CD4-positive, alpha-beta T cell treated with Interleukin-6 for 4 hours (primary cell): Measurements from ENCODE around the gene APBA1.

Source experiments
- DNase-seq: peaks from one replicate; pipeline ENCODE4 v3.0.0-alpha.2; 2020; ENCODE audit warnings: mixed read lengths

Gene APBA1

DNA sequence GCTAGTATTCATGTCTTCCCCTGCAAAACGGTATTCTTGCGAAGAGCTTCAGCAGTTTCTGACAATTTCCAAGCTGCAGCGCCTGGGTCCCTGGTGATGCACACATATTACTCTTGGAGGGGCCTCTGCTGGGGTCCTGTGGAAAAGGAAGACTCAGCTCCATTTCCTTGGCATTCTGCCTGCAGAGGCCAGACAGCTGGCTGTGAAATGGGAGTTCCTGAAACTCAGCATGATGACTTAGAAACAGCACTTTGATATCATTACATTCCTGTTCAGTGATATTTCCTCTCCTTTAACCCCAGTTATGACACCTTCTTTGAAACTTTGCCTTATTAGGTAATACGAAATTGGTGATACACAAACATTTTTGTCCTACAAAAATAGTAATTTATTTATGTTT lies 98.5 kb downstream of the APBA1 start:
- no peak for DNase-seq

DNA sequence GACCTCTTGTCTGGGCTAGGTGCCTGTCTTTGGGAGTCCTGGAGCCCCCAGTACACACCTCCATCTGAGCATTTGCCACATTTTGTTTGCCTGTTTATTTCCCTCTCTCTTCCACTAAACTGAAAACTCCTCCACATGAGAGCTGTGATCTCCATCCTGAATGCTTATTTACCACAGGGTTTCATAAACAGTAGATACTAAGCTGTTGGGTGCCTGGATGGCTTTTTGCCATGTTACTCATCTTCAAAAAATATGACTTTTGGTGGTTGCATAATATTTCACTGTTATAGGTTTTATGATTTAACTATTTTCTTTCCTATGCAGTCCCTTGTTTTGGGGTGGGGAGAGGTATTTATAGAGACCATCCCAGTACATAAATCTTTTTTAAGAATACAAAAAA lies 99.6 kb downstream of the APBA1 start:
- no peak for DNase-seq

DNA sequence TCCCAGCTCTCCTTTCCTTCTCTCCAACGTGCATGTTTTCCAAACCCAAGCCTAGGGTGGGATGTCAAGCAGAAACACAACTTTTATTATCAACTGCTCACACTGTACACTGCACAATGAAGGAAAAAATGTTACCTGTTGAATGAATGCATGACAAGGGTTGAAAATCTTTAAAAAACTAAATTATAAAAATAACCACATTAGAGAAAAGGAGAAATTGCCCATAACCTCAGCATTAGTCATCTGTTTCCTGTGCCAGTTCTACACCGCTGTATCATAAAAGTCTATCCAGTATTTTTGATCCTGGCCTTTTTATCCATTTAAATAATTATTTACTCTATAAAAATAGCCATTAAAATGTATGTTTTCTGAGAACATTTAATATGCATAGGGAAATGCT lies 101.1 kb downstream of the APBA1 start:
- no peak for DNase-seq

DNA sequence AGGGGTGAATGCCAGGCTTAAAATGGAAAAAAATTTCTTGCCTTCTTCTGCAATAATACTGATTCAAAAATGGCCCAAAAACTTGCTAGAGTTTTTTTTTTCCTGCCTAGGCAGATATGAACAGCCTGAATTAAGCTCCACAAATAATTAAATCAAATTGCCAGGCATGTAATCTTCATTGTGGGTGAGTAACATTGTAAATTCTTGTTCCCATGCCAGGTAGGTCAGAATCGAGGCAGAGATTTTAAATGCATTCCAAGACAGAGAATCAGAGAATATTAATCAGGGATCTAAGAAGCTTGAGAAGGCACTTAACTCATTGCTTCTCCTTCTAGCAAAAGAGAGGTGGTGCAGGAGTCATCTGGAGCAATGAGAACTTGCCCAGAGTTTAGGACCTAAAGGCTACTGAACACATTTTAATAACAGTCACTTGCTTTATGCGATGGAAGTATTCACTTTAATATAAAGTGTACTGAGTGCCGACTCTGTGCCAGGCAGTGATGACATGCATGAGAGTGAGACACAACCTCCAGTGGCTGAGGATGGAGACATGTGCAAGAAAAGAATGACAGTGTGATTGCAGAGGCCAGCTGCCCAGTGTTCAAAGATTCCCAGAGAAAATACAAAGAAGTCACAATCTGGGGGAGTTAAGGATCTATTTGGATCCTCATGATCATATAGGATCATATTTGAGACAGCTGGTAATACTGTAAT lies 102.3 kb downstream of the APBA1 start:
- no peak for DNase-seq

DNA sequence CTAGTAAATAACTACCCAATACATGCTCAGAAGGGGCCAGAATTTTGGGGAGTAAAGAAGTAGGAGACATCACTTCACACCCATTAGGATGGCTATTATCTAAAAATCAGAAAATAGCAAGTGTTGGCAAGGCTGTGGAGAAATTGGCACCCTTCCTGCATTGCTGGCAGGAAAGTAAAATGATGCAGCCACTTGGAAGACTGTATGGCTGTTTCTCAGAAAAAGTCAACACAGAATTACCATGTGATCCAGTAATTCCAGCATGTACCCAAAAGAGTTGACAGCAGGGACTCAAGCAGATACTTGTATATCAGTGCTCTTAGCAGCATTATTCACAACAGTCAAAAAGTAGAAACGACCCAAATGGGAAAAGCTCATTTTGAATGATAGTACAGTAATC lies 107.6 kb downstream of the APBA1 start:
- DNase-seq = no peak

DNA sequence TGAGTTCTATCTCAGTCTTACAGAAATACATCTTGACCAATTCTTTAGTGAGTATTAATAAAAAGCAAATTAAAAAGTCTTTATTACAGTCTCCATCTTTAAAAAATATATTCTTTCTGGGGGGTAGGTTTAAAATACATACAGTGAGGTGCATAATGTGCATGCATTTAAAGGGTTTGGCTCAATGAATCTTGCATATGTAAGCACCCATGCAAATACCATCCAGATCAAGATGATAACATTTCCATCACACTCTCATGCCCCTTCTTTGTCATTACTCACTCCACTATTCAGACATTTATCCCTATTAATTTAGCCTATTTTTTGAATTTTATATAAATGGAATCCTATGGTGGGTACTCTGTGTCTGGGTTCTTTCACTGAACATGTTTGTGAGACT lies 113.0 kb downstream of the APBA1 start:
- DNase-seq = no peak

DNA sequence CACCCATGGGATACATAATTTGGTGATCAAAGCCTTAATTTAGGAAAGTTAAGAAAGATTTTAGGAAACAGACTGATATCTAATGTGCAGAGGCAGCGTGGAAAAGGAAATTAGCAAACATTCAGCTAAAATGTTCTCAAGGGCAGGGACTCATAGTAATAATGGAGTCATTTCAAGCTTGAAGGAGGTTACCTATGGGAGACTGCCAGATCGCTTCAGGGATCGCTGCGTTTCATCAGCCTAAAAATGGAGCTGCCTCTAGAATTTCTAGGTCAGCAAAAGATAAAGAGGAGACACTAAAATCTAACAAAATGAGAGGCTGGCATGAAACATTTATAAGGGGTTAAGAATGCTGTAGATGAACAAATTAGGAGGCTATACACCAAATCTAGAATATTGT lies 115.5 kb downstream of the APBA1 start:
- no peak for DNase-seq

DNA sequence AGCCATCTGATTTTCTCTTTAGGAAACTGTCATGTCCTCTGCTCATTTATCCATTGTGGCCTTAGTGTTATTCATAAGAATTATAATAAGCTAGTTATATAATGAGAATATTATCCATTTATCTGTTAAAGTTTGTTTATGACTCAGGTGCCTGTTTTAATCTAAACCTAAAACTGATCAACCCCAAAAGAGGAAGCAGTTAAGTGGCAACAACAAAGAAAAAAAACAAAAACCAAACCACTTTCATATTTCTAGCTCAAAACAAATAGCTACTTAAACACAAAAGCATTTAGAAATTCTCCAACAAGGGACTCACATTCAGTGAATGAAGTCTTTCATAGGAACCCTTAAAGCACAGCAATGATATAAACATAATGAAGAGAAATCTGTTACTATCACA lies 116.4 kb downstream of the APBA1 start:
- DNase-seq = no peak

DNA sequence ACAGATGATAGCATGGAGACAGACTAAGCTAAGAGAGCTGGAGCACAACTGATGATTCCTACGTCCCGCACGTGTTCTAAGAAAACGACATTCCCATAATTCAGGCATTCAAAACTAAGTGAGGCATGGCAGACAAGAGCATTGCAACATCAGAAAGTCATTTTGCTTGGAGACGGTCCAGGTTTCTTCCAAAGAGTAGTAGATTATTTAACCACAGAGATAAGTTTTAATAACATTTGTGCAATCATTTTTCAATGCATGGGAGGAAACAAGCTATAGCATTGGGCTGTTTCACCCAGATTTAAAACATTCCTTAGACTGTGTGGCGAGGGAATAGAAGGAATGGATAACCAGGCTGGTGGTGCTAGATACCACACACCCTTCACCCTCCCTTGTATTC lies 117.2 kb downstream of the APBA1 start:
- no peak for DNase-seq

DNA sequence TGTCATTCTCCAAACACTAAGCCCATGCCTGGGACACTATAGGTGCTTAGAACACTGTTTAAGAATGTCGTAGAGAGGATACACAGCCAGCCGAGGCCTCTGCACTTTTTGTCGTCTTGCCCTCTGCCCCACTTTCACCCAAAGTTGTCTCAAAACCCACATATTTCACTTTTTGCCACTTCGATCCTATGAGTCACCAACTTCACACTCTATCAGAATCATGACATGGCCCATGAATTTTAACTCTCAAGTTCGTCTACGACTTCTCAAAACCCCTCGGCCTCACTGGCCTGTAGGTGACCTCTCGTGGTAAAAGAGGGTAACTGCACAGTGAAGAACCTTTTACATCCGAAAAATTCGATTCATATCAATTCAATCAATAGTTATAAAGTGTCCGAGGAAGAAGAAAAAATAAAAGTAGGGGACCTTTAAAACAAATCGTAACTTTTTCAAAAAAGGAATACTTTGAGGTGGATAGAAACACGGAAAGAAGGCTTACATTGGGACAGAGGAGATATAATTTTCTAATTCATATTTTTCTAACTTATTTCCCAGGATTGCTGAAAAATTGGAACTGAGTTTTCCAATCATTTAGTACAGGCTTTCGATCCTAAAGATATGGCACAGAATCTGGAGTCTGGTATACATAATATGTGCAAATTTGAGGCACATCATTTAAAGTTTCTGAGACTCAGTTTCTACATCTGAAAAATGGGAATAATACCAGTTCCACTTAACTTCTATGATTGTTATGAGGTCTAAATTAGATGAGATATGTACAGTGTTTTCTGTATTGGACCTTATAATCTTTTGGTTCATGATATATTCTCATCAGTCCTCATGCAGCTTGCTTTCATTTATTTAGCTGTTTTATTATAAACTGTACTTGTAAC lies 122.6 kb downstream of the APBA1 start:
- peak; percentile 6 for DNase-seq

DNA sequence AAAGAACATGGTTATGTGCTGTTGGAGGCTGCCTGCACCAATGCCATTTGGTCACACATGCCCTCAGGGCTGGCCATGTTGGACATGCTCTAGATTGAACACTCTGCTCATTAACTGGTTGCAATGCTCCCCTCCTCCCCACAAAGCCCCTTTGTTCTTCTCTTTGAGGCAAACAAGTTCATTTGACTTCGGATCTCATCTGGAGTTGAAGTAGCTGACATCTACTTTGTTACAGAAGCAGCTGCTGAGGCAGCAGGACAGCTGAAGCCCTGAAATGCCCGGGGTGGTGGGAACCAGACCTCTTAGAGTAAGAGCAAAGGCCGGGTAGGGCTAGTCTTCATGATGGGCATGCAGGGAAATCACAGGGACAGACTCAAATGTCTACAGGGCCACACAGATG lies 123.5 kb downstream of the APBA1 start:
- DNase-seq = no peak

DNA sequence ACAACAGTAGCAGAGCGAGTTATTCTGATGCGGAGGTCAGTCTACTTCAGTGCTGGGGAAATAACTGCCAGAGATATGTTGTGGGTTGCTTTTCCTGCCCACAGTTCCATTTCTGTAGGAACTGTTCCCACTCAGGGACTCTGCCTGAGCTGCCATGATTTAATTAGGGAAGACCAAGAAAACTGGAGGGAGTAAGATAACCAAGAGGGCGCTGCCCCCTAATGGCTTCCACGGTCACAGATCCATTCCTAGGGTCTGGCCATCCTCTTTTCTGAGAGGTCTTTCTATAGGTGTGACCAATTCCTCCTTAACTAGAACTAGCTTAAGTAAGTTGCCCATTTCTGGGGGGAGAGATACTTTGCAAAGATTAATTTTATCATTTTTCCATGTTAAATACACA lies 125.9 kb downstream of the APBA1 start:
- DNase-seq = no peak

DNA sequence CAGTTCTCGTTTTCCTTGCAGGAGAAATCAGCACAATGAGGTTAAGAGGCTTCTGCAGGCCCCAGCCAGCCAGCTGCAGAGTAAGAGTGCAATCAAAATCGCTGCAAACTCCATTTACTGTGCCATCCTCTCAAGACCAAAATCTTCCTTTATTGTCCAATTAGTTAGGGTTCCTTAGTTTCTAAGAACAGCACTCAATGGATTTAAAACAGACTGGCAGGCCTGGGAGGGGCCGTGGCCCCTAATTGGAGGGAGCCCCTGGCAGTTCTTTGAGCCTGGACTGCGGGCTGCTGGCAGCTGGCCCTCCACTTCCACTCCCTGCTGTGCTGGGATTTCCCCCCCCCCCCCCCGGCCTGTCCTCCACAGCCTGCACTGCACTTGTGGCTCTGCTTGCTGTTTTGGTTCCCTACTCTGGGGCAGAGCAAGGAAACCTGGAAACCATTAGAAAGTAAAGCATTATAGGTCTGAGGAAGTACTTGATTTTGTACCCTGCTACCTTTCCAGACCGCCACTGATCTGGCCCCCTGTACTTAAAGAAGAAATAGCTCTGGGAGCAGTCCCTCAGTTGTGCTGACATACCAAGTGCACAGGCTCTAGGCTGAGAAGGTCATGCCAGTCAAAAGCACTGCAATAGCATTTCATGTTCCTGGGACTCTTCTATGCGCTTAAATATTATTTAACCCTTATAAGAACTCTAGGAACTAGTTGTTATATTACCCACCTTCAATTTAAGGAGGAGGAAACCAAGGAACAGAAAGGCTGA lies 129.0 kb downstream of the APBA1 start:
- DNase-seq = no peak

DNA sequence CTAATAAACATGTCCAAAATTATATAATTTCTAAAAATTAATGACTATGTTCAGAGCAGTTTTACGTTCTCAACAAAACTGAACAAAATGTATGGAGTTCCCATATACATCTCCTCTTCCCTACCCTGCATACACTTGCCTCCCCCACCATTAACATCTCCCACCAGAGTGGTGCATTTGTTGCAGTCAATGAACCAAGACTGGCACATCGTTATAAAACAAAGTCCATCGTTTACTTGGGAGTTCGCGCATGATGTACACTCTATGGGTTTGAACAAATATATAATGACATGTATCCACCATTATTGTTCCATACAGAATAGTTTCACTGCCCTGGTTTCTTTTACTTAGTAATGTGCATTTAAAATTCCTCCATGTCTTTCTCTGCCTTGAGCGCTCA lies 130.1 kb downstream of the APBA1 start:
- DNase-seq = no peak

DNA sequence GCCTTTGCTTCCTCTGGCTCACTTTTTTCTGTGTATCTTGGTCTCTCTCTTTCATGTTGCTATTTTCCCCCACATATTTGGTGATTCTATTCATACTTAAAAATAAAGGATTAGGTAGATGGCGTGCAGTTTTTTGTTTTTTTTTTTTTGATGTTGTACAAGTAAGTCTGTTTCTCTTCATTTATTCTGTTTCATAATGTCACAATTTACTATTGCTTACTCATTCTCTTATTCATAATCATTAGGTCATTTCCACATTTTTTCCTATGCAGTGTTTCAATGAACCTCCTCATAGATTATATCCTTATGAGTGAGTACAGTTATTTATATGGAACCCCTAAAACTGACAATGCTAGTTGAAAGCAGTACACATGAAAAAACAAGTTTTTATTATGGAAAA lies 136.3 kb downstream of the APBA1 start:
- no peak for DNase-seq

DNA sequence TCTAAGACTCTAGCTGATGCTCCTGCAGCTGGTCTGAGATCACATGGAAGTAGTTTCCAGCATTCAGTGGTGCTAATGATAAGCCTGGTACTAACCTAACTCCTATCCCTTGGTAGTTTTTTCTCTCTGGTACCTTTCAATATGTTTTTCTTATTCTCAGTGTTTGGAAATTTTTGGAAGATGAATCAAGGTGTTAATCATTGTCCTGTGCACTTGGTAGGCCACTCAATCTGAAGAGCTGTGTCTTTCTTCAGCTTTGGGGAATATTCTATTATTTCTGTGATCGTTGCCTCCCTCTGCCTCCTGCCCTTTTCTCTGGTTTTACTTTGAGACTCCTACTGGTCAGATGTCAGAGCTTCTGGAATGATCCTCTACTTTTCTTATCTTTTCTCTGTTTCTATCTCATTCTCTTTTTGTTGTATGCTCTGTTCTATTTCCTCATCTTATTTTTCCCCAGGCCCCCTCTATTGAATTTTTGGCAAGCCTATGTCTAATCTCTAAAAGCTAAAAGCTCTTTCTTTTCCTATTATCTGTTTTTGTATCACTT lies 136.8 kb downstream of the APBA1 start:
- DNase-seq = no peak

DNA sequence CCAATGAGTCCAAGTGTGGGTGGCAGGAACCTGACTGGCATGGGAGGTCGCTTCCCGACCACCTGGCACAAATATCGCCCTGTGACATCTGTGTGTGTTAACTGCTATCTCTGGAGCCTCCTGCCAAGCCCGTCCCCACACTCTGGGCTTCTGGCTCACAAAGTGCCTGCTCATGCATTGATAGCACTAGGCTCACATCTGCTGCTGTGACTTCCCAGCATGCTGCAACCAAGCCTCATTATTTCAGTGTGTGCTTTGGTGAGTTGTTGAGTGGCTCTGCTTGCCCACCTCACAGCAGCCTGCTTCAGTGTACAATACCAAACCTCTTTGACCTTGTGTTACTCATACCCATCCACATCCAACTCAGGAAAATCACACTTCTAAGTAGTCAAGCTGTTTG lies 139.8 kb downstream of the APBA1 start:
- DNase-seq = no peak

DNA sequence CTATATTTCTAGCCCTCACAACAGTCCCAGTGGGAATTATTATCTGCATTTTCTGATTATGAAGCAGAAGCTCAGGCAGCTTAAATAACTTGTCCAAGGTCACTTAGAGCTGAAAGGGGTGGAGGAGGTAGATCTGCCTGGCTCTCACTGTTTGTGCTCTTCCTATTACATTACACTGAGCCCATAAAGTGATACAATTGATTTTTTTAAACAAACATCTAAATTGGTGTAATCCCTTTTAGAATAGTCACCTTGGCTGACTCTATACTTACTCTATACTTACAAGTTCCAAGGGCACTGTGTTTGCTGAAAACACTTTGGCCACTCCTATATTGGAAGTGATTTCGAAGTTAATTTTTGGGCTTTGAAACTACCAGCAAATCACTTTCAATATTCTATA lies 144.7 kb downstream of the APBA1 start:
- no peak for DNase-seq

DNA sequence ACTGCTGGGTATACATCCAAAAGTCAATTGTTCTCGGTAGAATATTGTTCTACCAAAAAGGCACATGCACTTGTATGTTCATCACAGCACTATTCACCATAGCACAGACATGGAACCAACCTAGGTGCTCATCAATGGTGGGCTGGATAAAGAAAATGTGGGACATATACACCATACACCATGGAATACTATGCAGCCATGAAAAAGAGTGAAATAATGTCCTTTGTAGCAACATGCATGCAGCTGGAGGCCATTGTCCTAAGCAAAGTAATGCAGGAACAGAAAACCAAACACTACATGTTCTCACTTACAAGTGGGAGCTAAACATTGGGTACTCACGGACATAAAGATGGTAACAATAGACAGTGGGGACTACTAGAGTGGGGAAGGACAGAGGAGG lies 145.5 kb downstream of the APBA1 start:
- no peak for DNase-seq

DNA sequence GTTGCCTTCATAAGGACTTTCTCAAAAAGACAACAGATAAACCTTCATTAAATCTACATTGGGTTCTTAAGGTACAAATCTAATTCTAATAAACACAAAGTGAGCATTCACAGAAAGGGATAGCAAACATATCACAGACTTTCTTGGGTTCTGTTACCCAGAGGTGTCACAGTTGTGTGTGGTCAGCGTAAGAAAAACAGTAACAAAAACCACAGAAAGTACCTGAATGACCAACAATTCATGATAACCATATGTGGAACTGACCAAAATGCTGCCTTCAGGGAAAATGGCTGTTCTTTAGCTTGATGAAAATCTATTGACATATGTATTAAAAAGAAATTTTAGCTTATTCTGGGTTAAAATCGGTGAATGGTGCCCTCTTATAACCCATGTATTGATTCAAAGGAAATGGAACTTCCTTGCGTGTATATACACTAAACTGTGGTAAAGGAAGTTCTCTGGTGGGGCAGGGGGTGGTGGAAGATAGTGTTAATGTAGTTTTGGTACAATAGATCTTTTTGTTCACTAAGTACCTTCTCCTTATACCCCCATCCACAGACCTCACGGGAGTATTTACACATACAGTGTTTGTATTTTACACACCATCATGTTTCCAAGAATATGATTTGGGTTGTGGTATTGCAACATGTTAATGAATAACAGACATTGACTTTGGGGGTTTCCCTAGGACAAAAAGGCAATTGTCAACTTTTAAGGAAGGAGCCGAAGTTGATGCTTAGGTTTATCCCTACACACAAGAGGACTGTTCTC lies 152.5 kb downstream of the APBA1 start:
- no peak for DNase-seq

DNA sequence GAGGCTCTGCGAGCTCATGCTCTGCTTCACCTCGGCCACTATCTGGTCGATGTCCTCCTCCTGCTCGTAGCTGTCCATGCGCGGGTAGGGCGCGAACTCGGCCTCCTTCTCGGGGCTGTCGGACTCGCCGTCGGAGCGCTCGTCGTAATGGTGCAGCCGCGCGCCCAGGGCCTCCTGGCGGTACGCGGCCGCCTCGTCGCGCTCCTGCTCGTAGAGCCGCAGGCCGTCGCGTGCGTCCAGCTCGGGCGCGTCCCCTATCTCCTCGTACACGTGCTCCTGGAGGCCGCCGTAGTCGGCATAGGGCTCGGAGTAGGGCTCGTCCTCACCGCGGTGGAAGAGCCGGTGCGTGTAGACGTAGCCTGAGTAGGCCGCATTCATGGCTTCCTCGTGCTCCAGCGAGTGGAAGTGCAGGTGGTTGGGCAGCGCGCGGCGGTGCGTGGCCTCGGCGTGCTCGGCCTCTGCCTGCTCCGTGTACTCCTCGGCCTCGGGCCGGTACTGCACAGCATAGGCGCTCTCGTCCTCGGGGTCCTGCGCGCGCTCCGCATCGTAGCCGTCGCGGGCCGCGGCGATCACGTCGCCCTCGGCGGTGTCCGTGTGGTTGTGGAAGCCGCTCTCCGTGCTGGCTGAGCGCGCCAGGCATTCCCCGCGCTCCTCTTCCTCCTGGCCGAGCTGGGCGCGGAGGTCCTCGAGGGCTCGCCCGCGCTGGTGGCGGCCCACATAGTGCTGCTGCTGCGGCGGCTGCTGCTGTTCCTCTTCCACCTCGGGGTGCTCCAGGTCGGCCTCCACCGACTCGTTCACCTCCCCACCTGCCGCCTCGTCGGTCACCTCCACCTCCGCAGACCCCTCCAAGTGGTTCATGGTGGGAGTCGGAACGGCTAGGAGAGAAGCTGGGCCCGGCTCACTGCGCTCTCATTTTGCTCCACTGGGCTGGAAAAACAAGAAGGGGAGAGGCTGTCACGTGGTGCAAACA lies 155.5 kb downstream of the APBA1 start:
- DNase-seq = no peak
